Calu3 (cell line): ENCODE data around the gene RRP1. TPM values are rescaled to one million over a fixed set of nuclear protein-coding genes. Genes with fewer than 3 reads are reported as not detected.

Source experiments
- BruUV-seq: library from RNA; stranded (reverse); fragments of 400-500 nt; replicated peaks from 2 replicates; lab custom pipeline; 2021; lab: Mats Ljungman, UMichigan
- CTCF ChIA-PET: fragments of 300-600 bp; sonication (Branson Sonifier 250); formaldehyde crosslinking; loops from one replicate; lab custom pipeline; 2022; ENCODE audit warnings: antibody characterized with exemption; lab: Charles Lee
- DNase-seq: peaks from one replicate; pipeline ENCODE4 v3.0.0; 2022
- H3K27ac Mint-ChIP-seq: one replicate; pipeline ENCODE4 v1.8.0; 2022; ENCODE audit warnings: mixed read lengths; ENCODE audit not compliant: unreplicated experiment
- H3K27me3 Mint-ChIP-seq: one replicate; pipeline ENCODE4 v1.8.0; 2022; ENCODE audit warnings: mixed read lengths; ENCODE audit not compliant: unreplicated experiment
- H3K36me3 Mint-ChIP-seq: one replicate; pipeline ENCODE4 v1.8.0; 2022; ENCODE audit warnings: mild to moderate bottlenecking, moderate library complexity, mixed read lengths; ENCODE audit not compliant: insufficient read depth, unreplicated experiment
- H3K4me1 Mint-ChIP-seq: one replicate; pipeline ENCODE4 v1.8.0; 2022; ENCODE audit warnings: mild to moderate bottlenecking, low read depth, mixed read lengths; ENCODE audit not compliant: unreplicated experiment
- H3K4me3 Mint-ChIP-seq: one replicate; pipeline ENCODE4 v1.8.0; 2022; ENCODE audit warnings: mild to moderate bottlenecking, low read depth, moderate library complexity, mixed read lengths; ENCODE audit not compliant: unreplicated experiment
- H3K9me3 Mint-ChIP-seq: one replicate; pipeline ENCODE4 v1.8.0; 2022; ENCODE audit warnings: low read depth, mixed read lengths; ENCODE audit not compliant: unreplicated experiment
- intact Hi-C: fragments of 100-400 bp; cut with micrococcal nuclease; formaldehyde crosslinking; loops from one replicate; pipeline ENCODE4 v1.10.0; 2022; ENCODE audit not compliant: unreplicated experiment
- total RNA-seq: library from RNA; stranded (reverse); gene quantifications from 2 replicates; pipeline ENCODE4 v1.2.3, GENCODE V29; 2022
- TF ChIP-seq, protein P1 (sequence below): fragments of 200-600 bp; IDR thresholded peaks from one replicate; pipeline ENCODE4 v1.8.0; 2022; ENCODE audit warnings: antibody characterized with exemption; ENCODE audit not compliant: unreplicated experiment

RRP1 gene
- total RNA-seq, 1 experiment from 2014 or later: 37.2 TPM

- no peaks in the 10 kb centered on the region for H3K27me3 Mint-ChIP-seq
- no TSS peak for BruUV-seq
- no peak for DNase-seq
These were observed 11.8 kb downstream of the RRP1 start for GRCh38 chr21:43801006-43801783.

GRCh38 chr21:43802713-43803313, 13.4 kb downstream of the RRP1 start:
- TF ChIP-seq, protein P1, sequence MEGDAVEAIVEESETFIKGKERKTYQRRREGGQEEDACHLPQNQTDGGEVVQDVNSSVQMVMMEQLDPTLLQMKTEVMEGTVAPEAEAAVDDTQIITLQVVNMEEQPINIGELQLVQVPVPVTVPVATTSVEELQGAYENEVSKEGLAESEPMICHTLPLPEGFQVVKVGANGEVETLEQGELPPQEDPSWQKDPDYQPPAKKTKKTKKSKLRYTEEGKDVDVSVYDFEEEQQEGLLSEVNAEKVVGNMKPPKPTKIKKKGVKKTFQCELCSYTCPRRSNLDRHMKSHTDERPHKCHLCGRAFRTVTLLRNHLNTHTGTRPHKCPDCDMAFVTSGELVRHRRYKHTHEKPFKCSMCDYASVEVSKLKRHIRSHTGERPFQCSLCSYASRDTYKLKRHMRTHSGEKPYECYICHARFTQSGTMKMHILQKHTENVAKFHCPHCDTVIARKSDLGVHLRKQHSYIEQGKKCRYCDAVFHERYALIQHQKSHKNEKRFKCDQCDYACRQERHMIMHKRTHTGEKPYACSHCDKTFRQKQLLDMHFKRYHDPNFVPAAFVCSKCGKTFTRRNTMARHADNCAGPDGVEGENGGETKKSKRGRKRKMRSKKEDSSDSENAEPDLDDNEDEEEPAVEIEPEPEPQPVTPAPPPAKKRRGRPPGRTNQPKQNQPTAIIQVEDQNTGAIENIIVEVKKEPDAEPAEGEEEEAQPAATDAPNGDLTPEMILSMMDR: no peak
- no TSS peak for BruUV-seq

More at GRCh38 chr21:43801006-43801783, 11.8 kb downstream of the RRP1 start:
- Mint-ChIP-seq H3K4me3 (no peak overlapping the region), H3K9me3 (no peaks in the 10 kb centered on the region), H3K4me1 (no peaks in the 10 kb centered on the region), H3K27ac (no peak overlapping the region), H3K36me3 (peaks cover 49% of the 10 kb centered on the region)
- CTCF ChIA-PET: interaction anchor here (0.6 kb wide), 1 partner anchor 100 kb away, joined by 3 read pairs; no protein-coding TSS in a partner anchor
- intact Hi-C loops: no loop called here
- TF ChIP-seq, protein P1: no peak

GRCh38 chr21:43803558-43804300, 14.4 kb downstream of the RRP1 start:
- H3K9me3 Mint-ChIP-seq: no peaks in the 10 kb centered on the region
- H3K27me3 Mint-ChIP-seq: no peaks in the 10 kb centered on the region
- TF ChIP-seq, protein P1: no peak
- CTCF ChIA-PET: no interaction called here
- no peak overlapping the region for H3K4me3 Mint-ChIP-seq
- peaks cover 36% of the 10 kb centered on the region for H3K36me3 Mint-ChIP-seq
- DNase-seq: no peak
- intact Hi-C loops: no loop called here
- H3K4me1 Mint-ChIP-seq: no peaks in the 10 kb centered on the region
- no peak overlapping the region for H3K27ac Mint-ChIP-seq
- BruUV-seq: no TSS peak

More at GRCh38 chr21:43802713-43803313, 13.4 kb downstream of the RRP1 start:
- Mint-ChIP-seq H3K27me3 (no peaks in the 10 kb centered on the region), H3K9me3 (no peaks in the 10 kb centered on the region), H3K4me1 (no peaks in the 10 kb centered on the region), H3K4me3 (no peak overlapping the region), H3K27ac (no peak overlapping the region), H3K36me3 (peaks cover 44% of the 10 kb centered on the region)
- CTCF ChIA-PET: no interaction called here
- DNase-seq: no peak
- intact Hi-C loops: no loop called here

DNA sequence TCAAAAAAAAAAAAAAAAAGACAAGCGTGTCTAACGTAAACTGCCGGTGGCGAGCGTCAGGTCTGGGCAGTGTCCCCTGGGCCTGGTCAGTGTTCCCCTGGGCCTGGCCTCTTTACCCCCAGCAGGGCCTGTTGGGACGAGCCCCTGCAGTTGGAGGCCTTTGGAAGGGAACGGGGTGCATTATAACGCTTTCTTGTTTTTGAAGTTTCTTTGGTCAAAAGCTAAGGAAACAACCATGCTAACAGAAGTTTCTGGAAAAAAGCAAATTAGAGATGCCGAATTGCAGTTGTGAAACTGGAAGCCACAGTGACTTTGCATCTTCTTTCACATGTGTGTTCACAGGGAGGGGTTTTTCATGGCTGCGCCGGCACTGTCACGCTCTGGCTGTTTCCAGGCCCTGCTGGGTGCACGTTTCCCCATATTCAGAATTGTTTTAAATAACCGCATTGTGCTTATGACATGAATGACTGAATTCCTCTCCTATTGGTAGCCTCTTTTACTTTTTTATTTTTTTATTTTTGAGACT, 16.0 kb downstream of the RRP1 start:
- intact Hi-C loops: no loop called here
- no peak for DNase-seq
- CTCF ChIA-PET: no interaction called here
- H3K9me3 Mint-ChIP-seq: no peaks in the 10 kb centered on the region
- no TSS peak for BruUV-seq
- no peak overlapping the region for H3K27ac Mint-ChIP-seq
- TF ChIP-seq, protein P1: no peak
- H3K36me3 Mint-ChIP-seq: peaks cover 36% of the 10 kb centered on the region
- no peak overlapping the region for H3K4me3 Mint-ChIP-seq
- H3K4me1 Mint-ChIP-seq: no peaks in the 10 kb centered on the region
- no peaks in the 10 kb centered on the region for H3K27me3 Mint-ChIP-seq
